MM.1S (cell line): ENCODE measurements around the gene PLCH2.

Source experiments
- DNase-seq: peaks from one replicate; pipeline ENCODE4 v3.0.0-alpha.2; 2015
- H2AFZ ChIP-seq: fragments of 300-600 bp; sonication (generic); 2 replicates; pipeline ENCODE4 v1.6.0; 2016; ENCODE audit warnings: antibody characterized with exemption, low read length
- H3F3A ChIP-seq: fragments of 300-600 bp; sonication (generic); 2 replicates; pipeline ENCODE4 v1.6.1; 2016; ENCODE audit warnings: mild to moderate bottlenecking, antibody characterized with exemption, low read length, moderate library complexity, mixed read lengths; ENCODE audit not compliant: insufficient read depth
- H3K27ac ChIP-seq: fragments of 300-600 bp; sonication (generic); 2 replicates; pipeline ENCODE4 v1.5.1; 2016; ENCODE audit warnings: mild to moderate bottlenecking, low read length
- H3K27me3 ChIP-seq: fragments of 300-600 bp; sonication (generic); replicated peaks from 2 replicates; pipeline ENCODE4 v1.6.0; 2016; ENCODE audit warnings: low read length; ENCODE audit not compliant: insufficient read depth
- H3K36me3 ChIP-seq: fragments of 300-600 bp; sonication (generic); replicated peaks from 2 replicates; pipeline ENCODE4 v1.6.1; 2016; ENCODE audit warnings: mild to moderate bottlenecking, low read length, mixed read lengths; ENCODE audit not compliant: insufficient read depth
- H3K4me1 ChIP-seq: fragments of 300-600 bp; sonication (generic); 2 replicates; pipeline ENCODE4 v1.6.1; 2016; ENCODE audit warnings: low read length, mixed read lengths
- H3K4me2 ChIP-seq: fragments of 300-600 bp; sonication (generic); 2 replicates; pipeline ENCODE4 v1.6.0; 2016; ENCODE audit warnings: low read depth, low read length
- H3K4me3 ChIP-seq: fragments of 300-600 bp; sonication (generic); 2 replicates; pipeline ENCODE4 v1.5.1; 2016; ENCODE audit warnings: low read length, mixed read lengths
- H3K79me2 ChIP-seq: fragments of 300-600 bp; sonication (generic); 2 replicates; pipeline ENCODE4 v1.6.1; 2016; ENCODE audit warnings: mixed run types, low read length, mixed read lengths
- H3K9ac ChIP-seq: fragments of 300-600 bp; sonication (generic); 2 replicates; pipeline ENCODE4 v1.6.1; 2016; ENCODE audit warnings: low read length, mixed read lengths
- H3K9me2 ChIP-seq: fragments of 300-600 bp; sonication (generic); replicated peaks from 2 replicates; pipeline ENCODE4 v1.6.1; 2016; ENCODE audit warnings: mild to moderate bottlenecking, low read length, mixed read lengths; ENCODE audit not compliant: insufficient read depth
- H3K9me3 ChIP-seq: fragments of 300-600 bp; sonication (generic); replicated peaks from 2 replicates; pipeline ENCODE4 v1.6.1; 2016; ENCODE audit warnings: mild to moderate bottlenecking, low read length, mixed read lengths; ENCODE audit not compliant: insufficient read depth
- H4K20me1 ChIP-seq: fragments of 300-600 bp; sonication (generic); 2 replicates; pipeline ENCODE4 v1.6.1; 2016; ENCODE audit warnings: mild to moderate bottlenecking, low read length, moderate library complexity, mixed read lengths; ENCODE audit not compliant: insufficient read depth
- CTCF ChIP-seq: fragments of 300-600 bp; sonication (generic); IDR thresholded peaks from 2 replicates; pipeline ENCODE4 v1.5.1; 2016; ENCODE audit warnings: antibody characterized with exemption, low read length, mixed read lengths
- EZH2 ChIP-seq: fragments of 300-600 bp; sonication (generic); optimal IDR thresholded peaks from 2 replicates; pipeline ENCODE3; 2017; ENCODE audit warnings: low read depth, mild to moderate bottlenecking, antibody characterized with exemption, low read length, mixed read lengths
- EZH2phosphoT487 ChIP-seq: fragments of 300-600 bp; sonication (generic); IDR thresholded peaks from 2 replicates; pipeline ENCODE4 v1.6.1; 2018; ENCODE audit warnings: antibody characterized with exemption, low read length

The PLCH2 gene

GRCh38 chr1:2505461-2505994 lies 29.4 kb downstream of the PLCH2 start:
- TF ChIP-seq CTCF = no peak
- no peak for TF ChIP-seq EZH2
- TF ChIP-seq EZH2phosphoT487 = no peak
- H4K20me1 ChIP-seq = no peaks in the 10 kb centered on the region

DNA sequence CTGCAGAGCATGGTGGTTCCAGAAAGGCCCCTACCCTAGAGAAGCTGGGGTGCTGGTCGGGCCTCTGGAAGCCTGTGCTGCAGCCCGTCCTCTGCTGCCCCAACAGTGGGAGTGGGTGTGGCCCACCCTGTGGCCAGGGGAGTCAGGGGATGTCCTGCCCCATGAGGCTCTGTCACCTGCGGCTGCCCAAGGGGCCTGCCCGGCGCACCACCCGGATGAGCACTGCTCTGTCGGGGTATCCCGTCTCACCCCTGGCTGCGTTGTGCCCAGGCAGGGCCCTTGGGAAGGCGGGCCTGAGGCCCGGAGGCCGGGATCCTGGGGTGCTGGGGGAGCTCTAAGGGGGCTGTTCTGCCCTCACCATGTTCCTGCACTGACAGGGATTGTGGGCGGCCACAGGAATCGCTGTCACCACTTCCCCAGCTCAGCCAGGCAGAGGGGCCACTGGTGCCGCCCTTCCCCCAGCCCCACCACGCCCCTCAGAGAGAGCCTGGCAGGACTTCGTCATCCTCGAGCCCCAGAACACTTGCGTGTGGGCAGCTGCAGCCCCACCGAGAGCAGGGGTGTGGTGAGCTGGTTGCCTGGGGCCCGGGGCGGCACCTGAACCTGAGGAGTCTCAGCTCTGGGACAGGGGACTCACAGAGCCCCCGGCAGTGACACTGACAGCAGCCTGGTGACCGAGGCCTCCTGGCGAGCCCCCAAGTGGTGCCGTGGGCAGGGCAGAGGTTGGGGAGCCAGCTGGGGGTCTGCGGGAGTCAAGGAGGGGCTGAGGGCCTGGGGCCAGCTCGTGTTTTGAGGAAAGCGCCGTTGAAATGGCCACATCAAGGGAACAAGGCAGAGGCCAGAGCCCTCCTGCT lies 30.1 kb downstream of the PLCH2 start:
- H2AFZ ChIP-seq = no peak overlapping the region
- H3K36me3 ChIP-seq = no peaks in the 10 kb centered on the region
- H4K20me1 ChIP-seq = no peaks in the 10 kb centered on the region
- H3K4me2 ChIP-seq = no peak overlapping the region
- no peak overlapping the region for H3K9ac ChIP-seq
- no peaks in the 10 kb centered on the region for H3K4me1 ChIP-seq
- no peaks in the 10 kb centered on the region for H3K79me2 ChIP-seq
- no peak for DNase-seq
- no peaks in the 10 kb centered on the region for H3K9me2 ChIP-seq
- no peaks in the 10 kb centered on the region for H3F3A ChIP-seq
- TF ChIP-seq EZH2 (no peak), CTCF (no peak), EZH2phosphoT487 (no peak)
- no peak overlapping the region for H3K4me3 ChIP-seq
- H3K9me3 ChIP-seq = no peaks in the 10 kb centered on the region
- H3K27me3 ChIP-seq = peaks cover 17% of the 10 kb centered on the region
- no peak overlapping the region for H3K27ac ChIP-seq

More at GRCh38 chr1:2505461-2505994, 29.4 kb downstream of the PLCH2 start:
- H3K79me2 ChIP-seq = no peaks in the 10 kb centered on the region
- H3K36me3 ChIP-seq = no peaks in the 10 kb centered on the region
- no peaks in the 10 kb centered on the region for H3F3A ChIP-seq
- no peak overlapping the region for H3K4me3 ChIP-seq
- H3K9me3 ChIP-seq = no peaks in the 10 kb centered on the region
- peaks cover 21% of the 10 kb centered on the region for H3K27me3 ChIP-seq
- no peak overlapping the region for H3K27ac ChIP-seq
- H3K4me2 ChIP-seq = no peak overlapping the region
- H3K4me1 ChIP-seq = no peaks in the 10 kb centered on the region
- no peaks in the 10 kb centered on the region for H3K9me2 ChIP-seq
- no peak overlapping the region for H2AFZ ChIP-seq
- no peak for DNase-seq
- no peak overlapping the region for H3K9ac ChIP-seq

DNA sequence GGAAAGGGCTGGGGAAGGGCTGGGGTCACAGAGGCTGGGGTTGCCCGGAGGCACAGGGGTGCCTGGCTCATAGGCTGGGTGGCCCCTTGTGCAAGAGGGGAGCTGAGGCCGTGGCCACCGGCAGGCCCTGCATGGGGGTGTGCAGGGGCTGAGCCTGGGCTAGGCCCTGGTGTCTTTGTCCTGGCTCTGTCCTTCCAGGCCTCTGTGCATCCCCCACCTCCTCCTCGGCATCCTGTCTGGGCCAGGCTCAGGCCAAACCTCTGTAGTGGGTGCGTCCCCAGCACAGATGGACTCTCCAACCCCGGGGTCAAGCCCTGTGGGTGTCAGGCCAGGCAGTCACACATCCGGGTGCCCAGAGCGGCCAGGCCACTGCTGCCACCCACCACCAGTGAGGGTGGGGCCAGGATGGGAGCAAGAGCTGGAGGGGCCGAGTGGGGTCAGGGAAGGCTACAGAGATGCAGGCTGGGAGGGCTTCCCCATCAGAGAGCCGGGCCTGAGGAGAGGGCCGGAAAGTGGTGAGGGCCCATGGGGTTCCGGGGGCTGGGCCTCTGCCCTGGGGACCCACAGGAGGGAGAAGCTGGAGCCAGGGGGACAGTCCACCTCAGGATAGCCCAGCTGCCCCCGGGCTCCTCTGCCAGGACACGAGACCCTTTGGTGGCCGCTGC lies 30.9 kb downstream of the PLCH2 start:
- Histone ChIP-seq H3K36me3 (0 out of 2 replicates have a peak, but pooled peaks cover 3% of the 10 kb centered on the region), H3K79me2 (no peaks in the 10 kb centered on the region), H3K4me2 (no peak overlapping the region), H3K4me1 (no peaks in the 10 kb centered on the region), H3F3A (no peaks in the 10 kb centered on the region), H2AFZ (no peak overlapping the region), H3K27me3 (peaks cover 10% of the 10 kb centered on the region), H3K9me2 (no peaks in the 10 kb centered on the region), H4K20me1 (no peaks in the 10 kb centered on the region), H3K27ac (no peak overlapping the region), H3K9ac (no peak overlapping the region), H3K4me3 (no peak overlapping the region), H3K9me3 (no peaks in the 10 kb centered on the region)
- TF ChIP-seq EZH2 (no peak), CTCF (no peak), EZH2phosphoT487 (no peak)
- DNase-seq = no peak
